ENCODE results near the gene KYAT1.
"Not testable (repeated sequence)": the region's sequence is repeated elsewhere in the genome, so short reads cannot be mapped to it uniquely, and the experiment has no call there.

Gene KYAT1

GRCh38 chr9:128821584-128822406 lies 60.0 kb downstream of the KYAT1 start:
- FAIRE-seq (no peak), DNase-seq (ENCODE audit: insufficient read length, low spot score) (no peak)

DNA sequence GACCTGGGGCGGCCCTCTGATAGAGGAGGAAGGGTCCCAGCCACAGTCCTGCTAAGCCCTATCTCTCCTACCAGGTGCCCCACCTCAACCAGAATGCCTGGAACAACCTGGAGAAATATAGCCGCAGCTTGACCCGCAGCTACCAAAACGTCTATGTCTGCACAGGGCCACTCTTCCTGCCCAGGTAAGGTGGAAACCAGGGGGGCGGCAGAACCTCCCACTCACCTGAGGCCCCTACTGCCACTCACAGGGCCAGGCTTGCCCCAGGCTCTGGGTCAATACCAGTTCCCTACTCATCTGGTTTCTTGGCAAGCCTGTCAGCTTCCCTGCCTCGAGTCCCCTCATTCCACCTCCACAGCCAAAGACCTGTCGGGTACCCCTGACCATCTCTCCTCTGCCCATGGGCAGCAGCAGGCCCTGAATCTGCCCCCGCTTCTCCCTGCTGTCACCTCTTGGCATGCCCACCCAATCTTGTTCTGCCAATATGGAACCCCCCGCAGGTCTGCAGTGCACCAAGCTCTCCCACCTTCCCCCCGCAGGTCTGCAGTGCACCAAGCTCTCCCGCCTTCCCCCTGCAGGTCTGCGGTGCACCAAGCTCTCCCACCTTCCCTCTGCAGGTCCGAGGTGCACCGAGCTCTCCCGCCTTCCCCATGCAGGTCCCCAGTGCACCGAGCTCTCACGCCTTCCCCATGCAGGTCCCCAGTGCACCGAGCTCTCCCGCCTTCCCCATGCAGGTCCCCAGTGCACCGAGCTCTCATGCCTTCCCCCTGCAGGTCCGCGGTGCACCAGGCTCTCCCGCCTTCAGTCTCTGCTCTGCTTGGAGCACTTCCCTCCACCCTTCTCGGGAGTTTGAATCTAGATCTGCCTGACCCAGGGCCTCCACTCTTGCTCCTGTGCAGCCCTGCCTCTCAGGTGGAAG lies 60.8 kb downstream of the KYAT1 start:
- no peak for FAIRE-seq
- DNase-seq (ENCODE audit: insufficient read length, low spot score): no peak

- DNase-seq (ENCODE audit: insufficient read length, low spot score): no peak
- no peak for FAIRE-seq
These were observed 61.8 kb downstream of the KYAT1 start for GRCh38 chr9:128819716-128820664.

DNA sequence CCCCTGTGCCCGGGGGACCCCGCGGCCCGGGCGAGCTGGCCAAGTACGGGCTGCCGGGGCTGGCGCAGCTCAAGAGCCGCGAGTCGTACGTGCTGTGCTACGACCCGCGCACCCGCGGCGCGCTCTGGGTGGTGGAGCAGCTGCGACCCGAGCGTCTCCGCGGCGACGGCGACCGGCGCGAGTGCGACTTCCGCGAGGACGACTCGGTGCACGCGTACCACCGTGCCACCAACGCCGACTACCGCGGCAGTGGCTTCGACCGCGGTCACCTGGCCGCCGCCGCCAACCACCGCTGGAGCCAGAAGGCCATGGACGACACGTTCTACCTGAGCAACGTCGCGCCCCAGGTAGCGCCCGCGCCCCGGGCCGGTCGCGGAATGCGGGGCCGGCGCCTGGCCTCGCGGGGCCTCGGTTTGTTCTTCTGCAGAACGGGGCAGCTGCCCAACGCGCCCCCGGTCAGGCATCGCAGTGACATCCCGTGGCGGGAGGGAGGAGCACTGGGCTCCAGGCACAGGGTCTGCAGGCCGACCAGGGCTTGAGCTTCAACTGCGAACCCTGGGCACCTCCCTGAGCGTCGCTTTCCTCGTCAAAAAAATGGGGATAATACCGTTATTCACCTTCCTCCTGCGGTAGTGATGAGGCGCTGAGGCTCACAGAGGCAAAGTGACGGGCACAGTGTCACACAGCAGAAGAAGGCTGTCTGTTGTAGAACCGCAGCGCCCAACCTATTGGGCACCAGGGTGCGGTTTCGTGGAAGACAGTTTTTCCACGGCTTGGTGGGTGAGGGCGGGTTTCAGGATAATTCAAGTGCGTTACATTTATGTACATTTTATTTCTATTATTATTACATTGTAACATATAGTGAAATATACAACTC lies 62.7 kb downstream of the KYAT1 start:
- peak; percentile 48 for DNase-seq (ENCODE audit: insufficient read length, low spot score)
- no peak for FAIRE-seq

DNA sequence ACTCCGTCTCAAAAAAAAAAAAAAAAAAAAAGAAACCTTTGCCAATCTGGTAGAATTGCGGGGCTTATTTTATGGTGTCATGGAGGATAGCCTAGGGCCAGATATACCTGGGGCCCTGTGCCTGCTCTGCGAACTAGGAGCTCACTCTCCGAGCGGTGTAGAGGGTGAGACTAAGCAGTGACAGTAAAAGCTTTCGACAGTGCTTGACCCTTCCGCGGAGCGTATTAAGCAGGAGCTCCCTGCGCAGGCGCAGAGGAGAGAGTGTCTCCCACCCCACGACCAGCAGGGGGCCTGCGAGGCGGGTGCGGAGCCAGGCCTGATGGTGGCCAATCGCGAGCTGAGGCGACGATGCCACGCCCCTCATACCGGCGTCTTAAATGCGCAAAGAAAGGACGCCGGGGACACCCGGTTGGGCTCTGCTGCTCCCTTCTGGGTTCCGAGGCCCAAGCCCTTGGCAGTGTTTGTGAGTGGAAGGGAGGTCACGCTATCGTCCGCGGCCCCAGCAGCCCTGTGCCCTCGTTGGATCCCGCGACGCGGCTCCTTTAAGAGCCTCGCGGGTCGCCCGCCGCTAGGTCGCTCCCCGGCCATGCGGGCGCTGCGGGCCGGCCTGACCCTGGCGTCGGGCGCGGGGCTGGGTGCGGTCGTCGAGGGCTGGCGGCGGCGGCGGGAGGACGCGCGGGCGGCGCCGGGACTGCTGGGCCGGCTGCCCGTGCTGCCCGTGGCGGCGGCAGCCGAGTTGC lies 63.5 kb downstream of the KYAT1 start, which contains the start of gene ENDOG:
Gene ENDOG, plus strand, starts transcription at position 402 of the 740 bp plus-strand sequence. Its CDS starts 185 bp downstream, at position 587.
- FAIRE-seq: peak; percentile 99
- peak; percentile 100 for DNase-seq (ENCODE audit: insufficient read length, low spot score)

GRCh38 chr9:128810873-128811272 lies 70.9 kb downstream of the KYAT1 start:
- no peak for FAIRE-seq
- no peak for DNase-seq (ENCODE audit: insufficient read length, low spot score)

GRCh38 chr9:128809831-128810230 lies 71.9 kb downstream of the KYAT1 start:
- no peak for DNase-seq (ENCODE audit: insufficient read length, low spot score)
- FAIRE-seq: no peak

GRCh38 chr9:128809036-128809599 lies 72.6 kb downstream of the KYAT1 start:
- no peak for FAIRE-seq
- DNase-seq (ENCODE audit: insufficient read length, low spot score): no peak

GRCh38 chr9:128808543-128808942 lies 73.2 kb downstream of the KYAT1 start:
- no peak for FAIRE-seq
- DNase-seq (ENCODE audit: insufficient read length, low spot score): no peak

DNA sequence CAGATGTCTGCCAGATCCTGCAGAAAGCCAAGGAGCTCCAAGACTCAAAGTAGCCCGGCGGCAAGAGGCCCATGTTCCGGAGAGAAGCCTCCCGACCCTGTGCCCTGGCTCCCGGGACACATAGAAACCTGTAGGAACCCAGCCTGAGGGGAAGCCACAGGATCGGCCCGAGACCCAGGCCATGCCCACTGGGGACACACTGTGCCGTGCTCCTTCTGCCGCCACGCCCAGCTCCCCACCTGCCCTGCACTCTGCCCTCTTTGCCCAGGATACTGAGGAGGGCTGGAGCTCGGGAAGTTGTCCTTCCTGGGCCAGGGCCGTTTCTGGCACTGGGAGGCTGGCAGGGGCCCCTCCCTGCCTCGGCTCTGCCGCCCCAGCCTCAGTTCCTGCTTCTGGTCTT lies 73.9 kb downstream of the KYAT1 start:
- no peak for FAIRE-seq
- no peak for DNase-seq (ENCODE audit: insufficient read length, low spot score)

DNA sequence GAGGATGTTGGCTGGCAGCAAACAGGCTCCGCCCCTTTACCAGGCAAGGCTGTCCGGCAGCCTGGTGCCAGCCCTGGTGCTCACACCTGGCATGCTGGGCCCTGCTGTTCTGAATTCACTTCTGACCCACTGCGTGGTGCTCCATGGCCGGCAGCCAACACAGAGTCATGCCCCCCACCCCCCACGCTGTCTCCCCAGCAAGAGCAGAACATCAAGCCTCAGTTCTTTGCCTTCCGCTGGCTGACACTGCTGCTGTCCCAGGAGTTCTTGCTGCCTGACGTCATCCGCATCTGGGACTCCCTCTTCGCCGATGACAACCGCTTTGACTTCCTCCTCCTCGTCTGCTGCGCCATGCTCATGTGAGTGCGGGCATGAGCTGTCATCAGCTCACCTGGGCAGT lies 76.1 kb downstream of the KYAT1 start:
- DNase-seq (ENCODE audit: insufficient read length, low spot score) (no peak), FAIRE-seq (no peak)

- no peak for DNase-seq (ENCODE audit: insufficient read length, low spot score)
- no peak for FAIRE-seq
These were observed 79.3 kb downstream of the KYAT1 start for GRCh38 chr9:128802482-128802881.

GRCh38 chr9:128800061-128800460 lies 81.7 kb downstream of the KYAT1 start:
- FAIRE-seq (no peak), DNase-seq (ENCODE audit: insufficient read length, low spot score) (no peak)

DNA sequence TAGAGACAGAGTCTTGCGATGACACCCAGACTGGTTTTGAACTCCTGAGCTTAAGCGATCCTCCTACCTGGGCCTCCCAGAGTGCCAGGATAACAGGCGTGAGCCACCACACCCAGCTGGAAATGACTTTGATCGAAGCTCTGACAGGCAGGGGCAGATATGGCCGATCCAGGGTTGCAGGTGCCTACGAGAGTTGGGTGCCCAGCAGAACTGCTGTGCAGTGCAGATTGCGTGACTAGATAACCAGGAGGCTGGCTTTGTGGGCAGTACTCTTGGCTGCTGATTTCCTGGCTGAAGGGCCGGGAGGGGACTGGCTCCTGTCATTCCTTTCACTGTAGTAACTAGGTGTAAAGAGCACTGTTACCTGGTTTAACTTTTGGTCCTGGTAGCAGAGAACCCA lies 82.9 kb downstream of the KYAT1 start:
- FAIRE-seq (no peak), DNase-seq (ENCODE audit: insufficient read length, low spot score) (no peak)

GRCh38 chr9:128794961-128795360 lies 86.8 kb downstream of the KYAT1 start:
- not testable (repeated sequence) for FAIRE-seq; DNase-seq (ENCODE audit: insufficient read length, low spot score)

GRCh38 chr9:128792978-128793686 lies 88.6 kb downstream of the KYAT1 start:
- DNase-seq (ENCODE audit: insufficient read length, low spot score): no peak
- no peak for FAIRE-seq

GRCh38 chr9:128792134-128792533 lies 89.6 kb downstream of the KYAT1 start:
- DNase-seq (ENCODE audit: insufficient read length, low spot score): no peak
- no peak for FAIRE-seq

GRCh38 chr9:128790536-128790935 lies 91.2 kb downstream of the KYAT1 start:
- no peak for FAIRE-seq
- no peak for DNase-seq (ENCODE audit: insufficient read length, low spot score)
